ENCODE results near the gene NFE2L3.
A peak's percentile ranks its signal among the peaks of the same experiment; 100 is the strongest.
"Not testable (repeated sequence)": the region's sequence is repeated elsewhere in the genome, so short reads cannot be mapped to it uniquely, and the experiment has no call there.

NFE2L3 gene, protein sequence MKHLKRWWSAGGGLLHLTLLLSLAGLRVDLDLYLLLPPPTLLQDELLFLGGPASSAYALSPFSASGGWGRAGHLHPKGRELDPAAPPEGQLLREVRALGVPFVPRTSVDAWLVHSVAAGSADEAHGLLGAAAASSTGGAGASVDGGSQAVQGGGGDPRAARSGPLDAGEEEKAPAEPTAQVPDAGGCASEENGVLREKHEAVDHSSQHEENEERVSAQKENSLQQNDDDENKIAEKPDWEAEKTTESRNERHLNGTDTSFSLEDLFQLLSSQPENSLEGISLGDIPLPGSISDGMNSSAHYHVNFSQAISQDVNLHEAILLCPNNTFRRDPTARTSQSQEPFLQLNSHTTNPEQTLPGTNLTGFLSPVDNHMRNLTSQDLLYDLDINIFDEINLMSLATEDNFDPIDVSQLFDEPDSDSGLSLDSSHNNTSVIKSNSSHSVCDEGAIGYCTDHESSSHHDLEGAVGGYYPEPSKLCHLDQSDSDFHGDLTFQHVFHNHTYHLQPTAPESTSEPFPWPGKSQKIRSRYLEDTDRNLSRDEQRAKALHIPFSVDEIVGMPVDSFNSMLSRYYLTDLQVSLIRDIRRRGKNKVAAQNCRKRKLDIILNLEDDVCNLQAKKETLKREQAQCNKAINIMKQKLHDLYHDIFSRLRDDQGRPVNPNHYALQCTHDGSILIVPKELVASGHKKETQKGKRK

GRCh38 chr7:26151953-26152781 is at the start of gene NFE2L3:
Gene NFE2L3, plus strand, starts transcription at chr7:26152198. Its CDS starts 301 bp downstream, at chr7:26152499.
- DNase-seq (ENCODE audit: low read depth): peak; percentile 78

GRCh38 chr7:26103596-26103995 is 48.4 kb upstream of the NFE2L3 start:
- DNase-seq (ENCODE audit: low read depth): no peak

GRCh38 chr7:26105236-26105635 is 46.8 kb upstream of the NFE2L3 start:
- no peak for DNase-seq (ENCODE audit: low read depth)

GRCh38 chr7:26105931-26106330 is 46.1 kb upstream of the NFE2L3 start:
- no peak for DNase-seq (ENCODE audit: low read depth)

DNA sequence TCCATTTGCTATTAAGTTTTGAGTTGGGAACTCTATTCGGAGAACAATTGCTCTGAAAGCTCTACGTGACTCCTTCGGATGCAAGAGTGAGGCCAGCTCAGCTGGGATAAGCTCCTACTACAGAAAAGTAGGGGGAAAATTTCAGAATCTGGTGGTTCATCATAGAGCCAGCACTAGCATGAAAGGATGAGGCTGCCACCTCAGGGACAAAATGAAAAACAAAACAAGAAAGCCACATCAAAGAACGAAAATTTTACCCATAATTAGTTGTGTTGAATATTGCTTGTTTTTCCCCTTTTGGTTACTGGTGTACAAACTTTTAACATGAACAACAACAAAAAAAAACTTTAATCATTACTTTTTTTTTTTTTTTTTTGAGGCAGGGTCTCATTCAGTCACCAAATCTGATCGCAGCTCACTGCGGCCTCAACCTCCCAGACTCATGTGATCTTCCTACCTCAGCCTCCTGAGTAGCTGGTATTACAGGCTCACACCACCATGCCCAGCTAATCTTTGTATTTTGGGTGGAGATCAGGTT is 39.7 kb upstream of the NFE2L3 start:
- DNase-seq (ENCODE audit: low read depth): no peak

- no peak for DNase-seq (ENCODE audit: low read depth)
Observed at GRCh38 chr7:26115650-26116049, 36.3 kb upstream of the NFE2L3 start.

GRCh38 chr7:26117142-26117807 is 34.7 kb upstream of the NFE2L3 start:
- DNase-seq (ENCODE audit: low read depth): no peak

DNA sequence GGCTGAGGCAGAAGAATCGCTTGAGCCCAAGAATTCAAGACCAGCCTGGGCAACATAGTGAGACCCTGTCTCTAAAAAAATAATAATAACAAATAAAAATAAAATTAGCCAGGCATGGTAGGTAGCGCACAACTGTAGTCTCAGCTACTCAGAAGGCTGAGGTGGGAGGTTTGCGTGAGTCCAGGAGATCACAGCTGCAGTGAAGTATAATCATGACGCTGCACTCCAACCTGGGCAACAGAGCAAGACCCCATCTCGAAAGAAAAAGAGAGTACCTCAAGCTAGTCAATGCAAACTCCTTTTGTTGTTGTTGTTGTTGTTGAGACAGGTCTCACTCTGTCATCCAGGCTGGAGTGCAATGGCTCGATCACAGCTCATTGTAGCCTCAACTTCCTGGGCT is 34.0 kb upstream of the NFE2L3 start:
- DNase-seq (ENCODE audit: low read depth): no peak

DNA sequence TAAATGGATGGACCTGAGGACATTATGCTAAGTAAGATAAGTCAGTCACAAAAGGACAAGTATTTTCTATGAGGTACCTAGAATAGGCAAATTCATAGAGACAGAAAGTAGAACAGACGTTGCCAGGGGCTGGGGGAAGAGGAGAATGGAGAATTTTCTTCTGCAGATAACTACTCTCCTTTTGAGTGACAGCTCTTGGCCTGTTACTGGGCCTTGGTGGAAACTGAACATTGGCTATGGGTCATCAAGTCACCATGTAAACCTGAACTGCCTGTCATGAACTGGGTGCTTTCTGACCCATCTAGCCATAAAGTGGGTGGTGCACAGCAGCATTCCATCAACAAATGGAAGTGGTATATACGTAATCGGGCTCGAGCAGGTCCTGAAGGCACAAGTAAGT is 29.3 kb upstream of the NFE2L3 start:
- DNase-seq (ENCODE audit: low read depth): no peak

DNA sequence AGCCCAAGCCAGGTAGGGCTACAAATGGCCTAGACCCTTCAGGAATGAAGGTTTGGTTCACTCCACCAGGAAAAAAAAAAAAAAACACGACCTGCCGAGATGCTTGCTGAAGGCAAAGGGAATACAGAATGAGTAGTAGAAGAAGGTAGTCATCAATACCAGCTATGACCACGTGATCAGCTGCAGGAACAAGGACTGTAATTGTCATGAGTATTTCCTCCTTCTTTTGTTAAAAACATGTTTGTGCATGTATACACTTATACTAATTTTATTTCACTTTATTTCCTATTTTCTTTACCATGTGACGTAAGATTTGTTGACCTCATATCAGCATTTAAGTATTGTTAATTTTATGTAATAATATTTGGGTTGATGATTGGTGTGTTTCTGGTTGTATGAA is 27.2 kb upstream of the NFE2L3 start:
- not testable (repeated sequence) for DNase-seq (ENCODE audit: low read depth)

GRCh38 chr7:26127411-26127810 is 24.6 kb upstream of the NFE2L3 start:
- no peak for DNase-seq (ENCODE audit: low read depth)

- DNase-seq (ENCODE audit: low read depth): no peak
Observed at GRCh38 chr7:26131056-26131589, 20.9 kb upstream of the NFE2L3 start.

DNA sequence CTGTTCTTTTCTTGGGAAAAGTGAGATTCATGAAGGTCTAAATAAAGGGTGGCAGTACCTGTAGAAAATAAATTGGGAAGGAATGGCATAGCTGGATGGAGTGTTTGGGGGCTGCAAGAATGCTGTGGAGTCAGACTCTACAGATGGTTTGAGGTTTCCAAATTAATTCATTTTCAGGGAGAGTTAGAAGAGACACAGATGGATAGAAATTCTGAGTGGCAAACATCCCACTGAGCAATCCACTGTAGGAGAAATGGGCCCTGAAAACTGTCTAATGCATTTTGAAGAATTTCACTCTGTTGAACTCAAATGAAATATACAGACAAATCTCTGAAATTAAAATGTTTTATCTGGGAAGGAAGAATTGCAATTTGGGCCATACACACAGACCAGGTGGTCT is 16.9 kb upstream of the NFE2L3 start:
- no peak for DNase-seq (ENCODE audit: low read depth)

- no peak for DNase-seq (ENCODE audit: low read depth)
Observed at GRCh38 chr7:26135551-26135950, 16.4 kb upstream of the NFE2L3 start.

DNA sequence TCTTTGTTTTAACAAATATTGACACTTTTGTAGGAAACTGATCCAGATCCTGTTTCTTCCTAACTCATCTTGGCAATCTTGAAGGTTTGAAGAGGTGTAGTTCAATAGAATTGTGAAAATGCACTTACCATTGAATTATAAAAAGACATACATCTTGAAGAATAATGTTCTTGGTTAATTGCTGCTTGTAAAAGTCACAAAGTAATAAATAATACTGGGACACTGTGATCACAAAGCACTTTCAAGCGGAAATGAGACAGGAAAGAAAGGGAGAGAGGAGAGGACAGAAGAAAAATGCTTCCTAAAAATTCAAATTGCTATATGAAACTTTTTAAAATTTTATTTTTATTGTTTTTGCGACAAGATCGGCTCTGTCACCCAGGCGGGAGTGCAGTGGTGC is 15.2 kb upstream of the NFE2L3 start:
- DNase-seq (ENCODE audit: low read depth): no peak

GRCh38 chr7:26140380-26140779 is 11.6 kb upstream of the NFE2L3 start:
- DNase-seq (ENCODE audit: low read depth): no peak

DNA sequence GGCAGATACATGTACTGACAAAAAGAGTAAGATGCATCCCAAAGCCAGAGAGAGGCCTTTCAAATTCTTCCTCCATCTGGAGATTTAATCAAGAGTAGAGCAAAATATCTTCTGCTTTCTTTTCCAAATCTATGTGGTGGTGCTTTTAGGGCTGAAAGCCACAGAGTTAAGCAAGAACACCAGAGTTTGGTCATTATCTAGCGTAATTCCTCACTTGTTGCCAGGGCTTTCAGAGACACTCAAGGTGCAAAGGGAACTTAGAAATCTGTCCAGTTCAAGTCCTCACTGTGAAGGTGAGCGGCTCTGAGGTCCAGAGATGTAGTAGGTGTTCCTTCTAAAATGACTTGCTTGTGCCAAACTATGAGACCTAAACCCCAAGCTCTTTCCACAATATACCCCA is 10.9 kb upstream of the NFE2L3 start:
- no peak for DNase-seq (ENCODE audit: low read depth)

DNA sequence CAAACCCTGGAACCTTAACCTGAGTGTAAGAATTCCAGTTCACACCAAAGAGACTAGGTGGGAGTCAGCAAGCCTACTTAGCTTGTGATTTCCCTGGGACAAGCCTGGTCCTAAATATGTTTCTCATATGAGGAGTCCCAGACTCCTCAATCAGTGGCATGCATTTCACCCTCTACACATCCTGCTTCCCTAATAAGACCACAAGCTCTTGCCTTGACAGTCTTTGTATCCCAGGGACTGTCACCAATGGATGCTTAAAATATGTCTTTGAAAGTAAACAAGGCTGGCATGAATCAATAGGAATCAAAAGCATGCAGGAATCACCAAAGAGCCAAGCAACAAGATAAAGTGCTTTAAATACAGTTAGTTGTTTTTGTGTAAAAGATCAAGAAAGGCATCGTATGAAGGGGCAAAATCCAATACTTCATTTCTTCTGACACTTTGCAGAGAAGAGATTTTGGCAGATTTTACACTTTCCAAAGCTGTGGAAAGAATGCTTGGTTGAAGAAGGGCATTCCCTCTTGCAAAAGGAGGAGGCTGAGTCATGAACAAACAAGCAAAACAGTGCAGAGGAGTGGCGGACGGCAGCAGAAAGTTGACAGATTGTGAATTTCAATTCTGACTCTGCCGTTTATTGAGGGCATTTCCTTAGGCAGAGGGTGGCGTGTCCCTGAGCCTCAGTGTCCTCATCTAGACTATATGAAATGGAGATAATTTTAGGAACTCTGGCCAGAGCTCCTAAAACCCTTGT is 8.5 kb upstream of the NFE2L3 start:
- DNase-seq (ENCODE audit: low read depth): peak; percentile 76

DNA sequence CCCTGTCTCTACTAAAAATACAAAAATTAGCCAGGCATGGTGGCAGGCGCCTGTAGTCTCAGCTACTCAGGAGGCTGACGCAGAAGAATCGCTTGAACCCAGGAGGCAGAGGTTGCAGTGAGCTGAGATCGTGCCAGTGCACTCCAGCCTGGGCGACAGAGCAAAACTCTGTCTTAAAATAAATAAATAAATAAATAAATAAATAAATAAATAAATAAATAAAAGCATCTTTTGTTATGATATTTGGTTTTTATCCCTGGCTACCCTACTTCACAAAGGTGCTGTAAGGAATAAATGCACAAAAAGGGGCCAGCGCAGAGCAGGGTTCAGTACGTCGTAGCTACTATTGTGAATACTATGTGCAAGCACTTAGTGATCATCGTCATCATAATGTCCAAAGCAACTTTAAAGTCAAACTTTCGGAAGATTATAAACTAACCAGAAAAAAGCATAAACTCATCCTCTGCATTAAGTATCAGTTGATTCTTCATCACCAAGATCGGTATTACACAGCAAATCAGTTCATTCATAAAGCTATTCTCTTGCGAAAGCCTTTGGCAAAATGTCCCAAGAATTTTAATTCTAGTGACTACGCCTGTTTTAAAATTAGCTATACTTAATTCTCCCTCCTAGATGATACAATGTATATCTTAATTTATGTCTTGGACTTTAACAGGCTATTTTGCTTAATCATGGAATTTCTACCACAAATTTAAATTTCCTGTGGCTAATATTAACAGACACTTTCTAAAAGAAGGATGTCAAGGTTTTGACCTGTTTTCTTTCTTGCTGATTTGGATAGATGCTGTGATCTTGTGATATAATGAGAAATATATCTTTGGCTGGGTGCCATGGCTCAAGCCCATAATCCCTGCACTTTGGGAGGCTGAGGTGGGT is 7.6 kb upstream of the NFE2L3 start:
- DNase-seq (ENCODE audit: low read depth): no peak

GRCh38 chr7:26145238-26145637 is 6.8 kb upstream of the NFE2L3 start:
- DNase-seq (ENCODE audit: low read depth): no peak

Measured in iris pigment epithelial cell (primary cell).